Fibroblast of villous mesenchyme (primary cell): ENCODE measurements around the gene GIMAP2. TPM values are rescaled to one million over a fixed set of nuclear protein-coding genes. Genes with fewer than 3 reads are reported as not detected.

Experiments
- DNase-seq: peaks from one replicate; pipeline ENCODE4 v3.0.0-alpha.2; 2010; ENCODE audit warnings: low read depth
- H3K4me3 ChIP-seq: 2 replicates; pipeline ENCODE4 v1.5.1; 2011; ENCODE audit warnings: low read depth, mild to moderate bottlenecking, low read length
- CTCF ChIP-seq: IDR thresholded peaks from 2 replicates; pipeline ENCODE4 v1.5.1; 2012; ENCODE audit warnings: low read depth, mild to moderate bottlenecking, low read length; ENCODE audit not compliant: insufficient read depth
- total RNA-seq: library from RNA; depleted of rRNA; stranded (reverse); fragments of >200 nt; gene quantifications from 2 replicates; pipeline ENCODE4 v1.2.3, GENCODE V29; 2012

GIMAP2 gene
- total RNA-seq: under 0.01 and 2.6 TPM in 2 replicates

- TF ChIP-seq CTCF: no peak
- peak within 1 kb of the TSS; percentile 60 for H3K4me3 ChIP-seq
- peak; percentile 48 for DNase-seq
Observed at GRCh38 chr7:150685219-150686029, at the start of gene GIMAP2. GIMAP2 (plus strand) TSS chr7:150685706; CDS start chr7:150687060, 1,354 bp downstream.

- DNase-seq: no peak
- no peak overlapping the region for H3K4me3 ChIP-seq
- TF ChIP-seq CTCF: no peak
Observed at GRCh38 chr7:150641854-150642253, 43.7 kb upstream of the GIMAP2 start.

- TF ChIP-seq CTCF: no peak
- DNase-seq: no peak
- no peak overlapping the region for H3K4me3 ChIP-seq
Observed at GRCh38 chr7:150642926-150643325, 42.6 kb upstream of the GIMAP2 start.

GRCh38 chr7:150645259-150646020, 40.1 kb upstream of the GIMAP2 start:
- H3K4me3 ChIP-seq: no peak overlapping the region
- DNase-seq: no peak
- no peak for TF ChIP-seq CTCF

GRCh38 chr7:150648353-150649079, 37.0 kb upstream of the GIMAP2 start:
- no peak overlapping the region for H3K4me3 ChIP-seq
- TF ChIP-seq CTCF: no peak

GRCh38 chr7:150649080-150649385, 36.5 kb upstream of the GIMAP2 start:
- DNase-seq: no peak
- H3K4me3 ChIP-seq: no peak overlapping the region
- no peak for TF ChIP-seq CTCF

More at GRCh38 chr7:150648353-150649079, 37.0 kb upstream of the GIMAP2 start:
- no peak for DNase-seq
